Chondrocyte (in vitro differentiated cells): ENCODE measurements around the gene SHISA6. TPM values are rescaled to one million over a fixed set of nuclear protein-coding genes. Genes with fewer than 3 reads are reported as not detected.

Experiments used
- DNase-seq: peaks from one replicate; pipeline ENCODE4 v3.0.0; 2021; ENCODE audit warnings: mixed read lengths, low spot score
- H3K27ac Mint-ChIP-seq: one replicate; pipeline ENCODE4 v1.8.0; 2021; ENCODE audit warnings: mild to moderate bottlenecking, moderate library complexity, mixed read lengths; ENCODE audit not compliant: unreplicated experiment
- H3K27me3 Mint-ChIP-seq: 2 replicates; pipeline ENCODE4 v1.8.0; 2021; ENCODE audit warnings: low read depth, mixed read lengths
- H3K36me3 Mint-ChIP-seq: 2 replicates; pipeline ENCODE4 v1.8.0; 2021; ENCODE audit warnings: low read depth, mixed read lengths
- H3K4me1 Mint-ChIP-seq: 2 replicates; pipeline ENCODE4 v1.8.0; 2021; ENCODE audit warnings: low read depth, mild to moderate bottlenecking, mixed read lengths
- H3K4me3 Mint-ChIP-seq: one replicate; pipeline ENCODE4 v1.8.0; 2021; ENCODE audit warnings: mild to moderate bottlenecking, moderate library complexity, mixed read lengths; ENCODE audit not compliant: unreplicated experiment
- H3K9me3 Mint-ChIP-seq: 2 replicates; pipeline ENCODE4 v1.8.0; 2021; ENCODE audit warnings: low read depth, mixed read lengths
- CTCF ChIP-seq: fragments of 200-600 bp; sonication (generic); IDR thresholded peaks from 2 replicates; pipeline ENCODE4 v1.5.0; 2021; ENCODE audit warnings: antibody characterized with exemption, mild to moderate bottlenecking, moderate library complexity
- total RNA-seq: library from RNA; stranded (reverse); gene quantifications from 3 replicates; pipeline ENCODE4 v1.2.1, GENCODE V29; 2021

SHISA6 gene
- total RNA-seq, 1 donor from 2014 or later, result not detected

GRCh38 chr17:11278992-11279270, 37.9 kb downstream of the SHISA6 start:
- no peaks in the 10 kb centered on the region for H3K4me1 Mint-ChIP-seq
- H3K9me3 Mint-ChIP-seq, result peaks cover 16% of the 10 kb centered on the region
- H3K27me3 Mint-ChIP-seq, result no peaks in the 10 kb centered on the region
- TF ChIP-seq CTCF, result no peak
- H3K27ac Mint-ChIP-seq, result no peak overlapping the region
- no peak overlapping the region for H3K4me3 Mint-ChIP-seq
- H3K36me3 Mint-ChIP-seq, result no peaks in the 10 kb centered on the region
- no peak for DNase-seq

GRCh38 chr17:11279776-11280344, 38.8 kb downstream of the SHISA6 start:
- no peak overlapping the region for H3K4me3 Mint-ChIP-seq
- no peaks in the 10 kb centered on the region for H3K4me1 Mint-ChIP-seq
- no peak for DNase-seq
- no peaks in the 10 kb centered on the region for H3K27me3 Mint-ChIP-seq
- H3K9me3 Mint-ChIP-seq, result peaks cover 23% of the 10 kb centered on the region
- no peaks in the 10 kb centered on the region for H3K36me3 Mint-ChIP-seq
- H3K27ac Mint-ChIP-seq, result no peak overlapping the region
- no peak for TF ChIP-seq CTCF

GRCh38 chr17:11282586-11282985, 41.6 kb downstream of the SHISA6 start:
- no peak for DNase-seq
- TF ChIP-seq CTCF, result no peak
- Mint-ChIP-seq H3K4me1 (no peaks in the 10 kb centered on the region), H3K4me3 (no peak overlapping the region), H3K27me3 (no peaks in the 10 kb centered on the region), H3K36me3 (no peaks in the 10 kb centered on the region), H3K27ac (no peak overlapping the region), H3K9me3 (peaks cover 23% of the 10 kb centered on the region)

GRCh38 chr17:11284811-11285210, 43.8 kb downstream of the SHISA6 start:
- TF ChIP-seq CTCF, result no peak
- Mint-ChIP-seq H3K27me3 (peaks cover 2% of the 10 kb centered on the region), H3K9me3 (peaks cover 23% of the 10 kb centered on the region), H3K36me3 (no peaks in the 10 kb centered on the region), H3K4me3 (no peak overlapping the region), H3K27ac (no peak overlapping the region), H3K4me1 (no peaks in the 10 kb centered on the region)
- DNase-seq, result no peak

- TF ChIP-seq CTCF, result no peak
- Mint-ChIP-seq H3K9me3 (peaks cover 18% of the 10 kb centered on the region), H3K27ac (no peak overlapping the region), H3K36me3 (no peaks in the 10 kb centered on the region), H3K27me3 (peaks cover 2% of the 10 kb centered on the region), H3K4me1 (no peaks in the 10 kb centered on the region), H3K4me3 (no peak overlapping the region)
- DNase-seq, result no peak
Measured at GRCh38 chr17:11285946-11286345, 44.9 kb downstream of the SHISA6 start.
